Panc1 (cell line): Measurements from ENCODE around the gene FSD1. TPM values are rescaled to one million over a fixed set of nuclear protein-coding genes. Genes with fewer than 3 reads are reported as not detected.
A peak's percentile ranks its signal among the peaks of the same experiment; 100 is the strongest.

Source experiments
- ATAC-seq: fragments of 200-7000 bp; cut with Tn5 transposase; 2 replicates; pipeline ENCODE4 v1.9.1; 2020; ENCODE audit warnings: mild to moderate bottlenecking, moderate library complexity
- BruUV-seq: library from RNA; stranded (reverse); fragments of 400-500 nt; replicated peaks from 2 replicates; lab custom pipeline; 2021; lab: Mats Ljungman, UMichigan
- CTCF ChIA-PET: fragments of 300-600 bp; sonication (Branson Sonifier 250); formaldehyde crosslinking; loops from one replicate; lab custom pipeline; 2022; ENCODE audit warnings: antibody characterized with exemption; lab: Charles Lee
- POLR2A ChIA-PET: fragments of 300-600 bp; sonication (Branson Sonifier 250); formaldehyde crosslinking; loops from one replicate; lab custom pipeline; 2022; ENCODE audit warnings: antibody characterized with exemption; lab: Charles Lee
- DNase-seq: peaks from one replicate; pipeline ENCODE4 v3.0.0-alpha.2; 2010; ENCODE audit warnings: low read depth, low spot score
- H3K27ac ChIP-seq: 2 replicates; pipeline ENCODE4 v1.5.1; 2011; ENCODE audit warnings: mild to moderate bottlenecking, low read length, inconsistent platforms
- H3K27me3 ChIP-seq: fragments of 200-500 bp; sonication (Bioruptor generic); 2 replicates; pipeline ENCODE4 v1.6.0; 2014; ENCODE audit warnings: low read length, inconsistent platforms; ENCODE audit not compliant: control insufficient read depth, insufficient read depth
- H3K36me3 ChIP-seq: fragments of 200-500 bp; sonication (Bioruptor generic); 2 replicates; pipeline ENCODE4 v1.5.1; 2014; ENCODE audit warnings: inconsistent platforms, mild to moderate bottlenecking, low read length, moderate library complexity; ENCODE audit not compliant: control insufficient read depth, insufficient read depth
- H3K4me1 ChIP-seq: 2 replicates; pipeline ENCODE4 v1.5.1; 2011; ENCODE audit warnings: inconsistent platforms, mild to moderate bottlenecking, low read length, moderate library complexity; ENCODE audit not compliant: control insufficient read depth, insufficient read depth
- H3K4me3 ChIP-seq, 2 experiments: 2 replicates each; pipeline ENCODE4 v1.5.1; 2011 to 2012; ENCODE audit warnings: low read depth in 2 of 2, low read length in 2 of 2, mild to moderate bottlenecking in 2 of 2, inconsistent platforms in 1 of 2, moderate library complexity in 1 of 2
- H3K9me3 ChIP-seq: fragments of 200-500 bp; sonication (Bioruptor generic); 2 replicates; pipeline ENCODE4 v1.5.1; 2014; ENCODE audit warnings: low read depth, mild to moderate bottlenecking, inconsistent platforms, low read length, moderate library complexity; ENCODE audit not compliant: control insufficient read depth, insufficient read depth
- POLR2AphosphoS5 ChIP-seq: IDR thresholded peaks from 2 replicates; pipeline ENCODE4 v1.6.1; 2012; ENCODE audit warnings: mild to moderate bottlenecking, low read depth, low read length, moderate library complexity
- SIN3A ChIP-seq: IDR thresholded peaks from 2 replicates; pipeline ENCODE4 v1.6.1; 2012; ENCODE audit warnings: low read depth, mild to moderate bottlenecking, low read length, moderate library complexity, borderline replicate concordance; ENCODE audit not compliant: insufficient read depth
- TCF7L2 ChIP-seq: IDR thresholded peaks from 2 replicates; pipeline ENCODE4 v1.6.1; 2011; ENCODE audit warnings: mild to moderate bottlenecking, low read depth, low read length, inconsistent platforms
- in situ Hi-C: cut with HindIII; loops from 2 replicates; pipeline ENCODE4 v1.10.0; 2016; ENCODE audit warnings: low sequenced_read_pairs, low pct_unique_long_range_greater_than_20kb
- intact Hi-C: fragments of 100-400 bp; cut with micrococcal nuclease; formaldehyde crosslinking; loops from one replicate; pipeline ENCODE4 v1.10.0; 2022; ENCODE audit not compliant: unreplicated experiment
- total RNA-seq: library from RNA; stranded (reverse); gene quantifications from one replicate; pipeline ENCODE4 v1.2.1, GENCODE V29; 2021; ENCODE audit not compliant: unreplicated experiment
- TF ChIP-seq, protein P1 (sequence below): fragments of 450-650 bp; IDR thresholded peaks from 2 replicates; pipeline ENCODE4 v1.5.1; 2017; ENCODE audit warnings: mild to moderate bottlenecking
- TF ChIP-seq, protein P2 (sequence below), 2 experiments: IDR thresholded peaks; 2 replicates each; pipeline ENCODE4 v1.6.1; 2011 to 2012; ENCODE audit warnings: low read depth in 2 of 2, control low read depth in 1 of 2, low read length in 1 of 2, mild to moderate bottlenecking in 1 of 2, moderate library complexity in 1 of 2; ENCODE audit not compliant: insufficient read depth in 1 of 2

The FSD1 gene
- total RNA-seq, 1 experiment from 2014 or later: 12.1 TPM

GRCh38 chr19:4267901-4268815 is 36.2 kb upstream of the FSD1 start:
- no peak for ATAC-seq
- CTCF ChIA-PET: interaction anchor here (0.5 to 1.7 kb wide), 8 partner anchors 16 to 248 kb away, joined by 3 to 15 read pairs (median 5); partner anchors contain the start of gene MPND
- POLR2A ChIA-PET: no interaction called here
- no peaks in the 10 kb centered on the region for H3K9me3 ChIP-seq
- TF ChIP-seq, protein P1, sequence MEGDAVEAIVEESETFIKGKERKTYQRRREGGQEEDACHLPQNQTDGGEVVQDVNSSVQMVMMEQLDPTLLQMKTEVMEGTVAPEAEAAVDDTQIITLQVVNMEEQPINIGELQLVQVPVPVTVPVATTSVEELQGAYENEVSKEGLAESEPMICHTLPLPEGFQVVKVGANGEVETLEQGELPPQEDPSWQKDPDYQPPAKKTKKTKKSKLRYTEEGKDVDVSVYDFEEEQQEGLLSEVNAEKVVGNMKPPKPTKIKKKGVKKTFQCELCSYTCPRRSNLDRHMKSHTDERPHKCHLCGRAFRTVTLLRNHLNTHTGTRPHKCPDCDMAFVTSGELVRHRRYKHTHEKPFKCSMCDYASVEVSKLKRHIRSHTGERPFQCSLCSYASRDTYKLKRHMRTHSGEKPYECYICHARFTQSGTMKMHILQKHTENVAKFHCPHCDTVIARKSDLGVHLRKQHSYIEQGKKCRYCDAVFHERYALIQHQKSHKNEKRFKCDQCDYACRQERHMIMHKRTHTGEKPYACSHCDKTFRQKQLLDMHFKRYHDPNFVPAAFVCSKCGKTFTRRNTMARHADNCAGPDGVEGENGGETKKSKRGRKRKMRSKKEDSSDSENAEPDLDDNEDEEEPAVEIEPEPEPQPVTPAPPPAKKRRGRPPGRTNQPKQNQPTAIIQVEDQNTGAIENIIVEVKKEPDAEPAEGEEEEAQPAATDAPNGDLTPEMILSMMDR: 0 out of 2 replicates have a peak, but pooled peaks have one; percentile 6
- TF ChIP-seq SIN3A (no peak), POLR2AphosphoS5 (no peak)
- intact Hi-C loops: loop anchor here (2.0 kb wide), 1 partner anchor 83 kb away; no protein-coding TSS in a partner anchor
- no peak for DNase-seq
- no peaks in the 10 kb centered on the region for H3K4me1 ChIP-seq
- H3K4me3 ChIP-seq: no peak overlapping the region
- no peaks in the 10 kb centered on the region for H3K36me3 ChIP-seq
- no TSS peak for BruUV-seq
- no peak overlapping the region for H3K27ac ChIP-seq
- in situ Hi-C loops: no loop called here
- no peaks in the 10 kb centered on the region for H3K27me3 ChIP-seq

GRCh38 chr19:4268816-4269430 is 35.5 kb upstream of the FSD1 start:
- no peaks in the 10 kb centered on the region for H3K4me1 ChIP-seq
- H3K4me3 ChIP-seq: no peak overlapping the region
- TF ChIP-seq, protein P1: no peak
- no peak for TF ChIP-seq POLR2AphosphoS5
- TF ChIP-seq, protein P2, sequence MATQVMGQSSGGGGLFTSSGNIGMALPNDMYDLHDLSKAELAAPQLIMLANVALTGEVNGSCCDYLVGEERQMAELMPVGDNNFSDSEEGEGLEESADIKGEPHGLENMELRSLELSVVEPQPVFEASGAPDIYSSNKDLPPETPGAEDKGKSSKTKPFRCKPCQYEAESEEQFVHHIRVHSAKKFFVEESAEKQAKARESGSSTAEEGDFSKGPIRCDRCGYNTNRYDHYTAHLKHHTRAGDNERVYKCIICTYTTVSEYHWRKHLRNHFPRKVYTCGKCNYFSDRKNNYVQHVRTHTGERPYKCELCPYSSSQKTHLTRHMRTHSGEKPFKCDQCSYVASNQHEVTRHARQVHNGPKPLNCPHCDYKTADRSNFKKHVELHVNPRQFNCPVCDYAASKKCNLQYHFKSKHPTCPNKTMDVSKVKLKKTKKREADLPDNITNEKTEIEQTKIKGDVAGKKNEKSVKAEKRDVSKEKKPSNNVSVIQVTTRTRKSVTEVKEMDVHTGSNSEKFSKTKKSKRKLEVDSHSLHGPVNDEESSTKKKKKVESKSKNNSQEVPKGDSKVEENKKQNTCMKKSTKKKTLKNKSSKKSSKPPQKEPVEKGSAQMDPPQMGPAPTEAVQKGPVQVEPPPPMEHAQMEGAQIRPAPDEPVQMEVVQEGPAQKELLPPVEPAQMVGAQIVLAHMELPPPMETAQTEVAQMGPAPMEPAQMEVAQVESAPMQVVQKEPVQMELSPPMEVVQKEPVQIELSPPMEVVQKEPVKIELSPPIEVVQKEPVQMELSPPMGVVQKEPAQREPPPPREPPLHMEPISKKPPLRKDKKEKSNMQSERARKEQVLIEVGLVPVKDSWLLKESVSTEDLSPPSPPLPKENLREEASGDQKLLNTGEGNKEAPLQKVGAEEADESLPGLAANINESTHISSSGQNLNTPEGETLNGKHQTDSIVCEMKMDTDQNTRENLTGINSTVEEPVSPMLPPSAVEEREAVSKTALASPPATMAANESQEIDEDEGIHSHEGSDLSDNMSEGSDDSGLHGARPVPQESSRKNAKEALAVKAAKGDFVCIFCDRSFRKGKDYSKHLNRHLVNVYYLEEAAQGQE (IDR thresholded peaks at IDR 0.05; ENCODE audit: insufficient read depth in 1 of 2, low read depth in 2 of 2, low read length in 1 of 2): no peak
- no peak for TF ChIP-seq TCF7L2
- no peak for TF ChIP-seq SIN3A
- in situ Hi-C loops: no loop called here
- no peak for ATAC-seq
- CTCF ChIA-PET: interaction anchor here (0.5 kb wide), 1 partner anchor 132 kb away, joined by 3 read pairs; no protein-coding TSS in a partner anchor
- BruUV-seq: no TSS peak
- no peaks in the 10 kb centered on the region for H3K27me3 ChIP-seq
- DNase-seq: no peak
- H3K27ac ChIP-seq: no peak overlapping the region
- intact Hi-C loops: no loop called here
- POLR2A ChIA-PET: no interaction called here
- no peaks in the 10 kb centered on the region for H3K36me3 ChIP-seq
- no peaks in the 10 kb centered on the region for H3K9me3 ChIP-seq
